HEK293 (cell line): ENCODE measurements around the gene MXRA8.

Experiments used
- CTCF ChIA-PET: fragments of 350-600 bp; formaldehyde crosslinking; extraction: SDS; loops from one replicate; lab custom pipeline; 2021; ENCODE audit warnings: antibody characterized with exemption; lab: Yijun Ruan, JAX
- POLR2A ChIA-PET: fragments of 300-600 bp; formaldehyde crosslinking; extraction: SDS; loops from one replicate; lab custom pipeline; 2020; ENCODE audit warnings: antibody characterized with exemption, inconsistent platforms; lab: Yijun Ruan, JAX
- H3K27ac ChIP-seq: fragments of 200-500 bp; sonication (Bioruptor generic); 2 replicates; pipeline ENCODE4 v1.5.1; 2014; ENCODE audit warnings: low read depth, low read length, control low read depth, inconsistent platforms; ENCODE audit errors: extremely low read depth
- H3K36me3 ChIP-seq, 2 experiments: fragments of 200-500 bp in 1 of 2; sonication (Bioruptor generic) in 1 of 2; 1 replicate in 1 of 2; 2 replicates in 1 of 2; pipeline ENCODE4 v1.5.1; 2014 to 2017; ENCODE audit warnings: inconsistent platforms in 2 of 2, low read length in 2 of 2; ENCODE audit not compliant: control insufficient read depth in 2 of 2, insufficient read depth in 1 of 2
- H3K4me1 ChIP-seq: fragments of 200-500 bp; sonication (Bioruptor generic); 2 replicates; pipeline ENCODE4 v1.5.1; 2014; ENCODE audit warnings: mild to moderate bottlenecking, low read length, inconsistent platforms; ENCODE audit not compliant: control insufficient read depth, insufficient read depth
- H3K4me3 ChIP-seq: 2 replicates; pipeline ENCODE4 v1.5.1; 2011; ENCODE audit warnings: low read depth, mild to moderate bottlenecking, control low read depth, low read length, moderate library complexity
- H3K9me3 ChIP-seq: fragments of 200-500 bp; sonication (Bioruptor generic); 2 replicates; pipeline ENCODE4 v1.5.1; 2014; ENCODE audit warnings: low read depth, low read length, inconsistent platforms; ENCODE audit not compliant: control insufficient read depth, insufficient read depth
- KLF1 ChIP-seq: fragments of 450-650 bp; formaldehyde crosslinking; IDR thresholded peaks from 2 replicates; pipeline ENCODE4 v1.5.1; 2016; ENCODE audit warnings: missing biosample characterization, missing genetic modification characterization
- SP2 ChIP-seq: fragments of 450-650 bp; formaldehyde crosslinking; IDR thresholded peaks from 2 replicates; pipeline ENCODE4 v1.5.1; 2016; ENCODE audit warnings: missing biosample characterization, missing genetic modification characterization
- SP7 ChIP-seq: fragments of 450-650 bp; formaldehyde crosslinking; IDR thresholded peaks from 2 replicates; pipeline ENCODE4 v1.5.1; 2016; ENCODE audit warnings: missing biosample characterization, missing genetic modification characterization
- YY1 ChIP-seq: fragments of 450-650 bp; formaldehyde crosslinking; IDR thresholded peaks from 2 replicates; pipeline ENCODE4 v1.5.1; 2018; ENCODE audit warnings: missing biosample characterization, missing genetic modification characterization
- ZBTB26 ChIP-seq: fragments of 450-650 bp; formaldehyde crosslinking; optimal IDR thresholded peaks from 2 replicates; pipeline ENCODE3; 2016; ENCODE audit warnings: missing biosample characterization, mild to moderate bottlenecking, missing genetic modification characterization
- ZNF132 ChIP-seq: fragments of 450-650 bp; formaldehyde crosslinking; IDR thresholded peaks from 2 replicates; pipeline ENCODE4 v1.5.1; 2017; ENCODE audit warnings: missing biosample characterization, missing genetic modification characterization, borderline replicate concordance
- ZNF133 ChIP-seq: fragments of 450-650 bp; formaldehyde crosslinking; IDR thresholded peaks from 2 replicates; pipeline ENCODE4 v1.5.1; 2016; ENCODE audit warnings: missing biosample characterization, missing genetic modification characterization
- ZNF214 ChIP-seq: fragments of 450-650 bp; formaldehyde crosslinking; IDR thresholded peaks from 2 replicates; pipeline ENCODE4 v1.5.1; 2017; ENCODE audit warnings: missing biosample characterization, mild to moderate bottlenecking, missing genetic modification characterization, borderline replicate concordance
- ZNF26 ChIP-seq: fragments of 450-650 bp; formaldehyde crosslinking; IDR thresholded peaks from 2 replicates; pipeline ENCODE4 v1.5.1; 2016; ENCODE audit warnings: missing biosample characterization, missing genetic modification characterization
- ZNF37A ChIP-seq: fragments of 450-650 bp; IDR thresholded peaks from 2 replicates; pipeline ENCODE4 v1.5.1; 2018; ENCODE audit warnings: missing biosample characterization, missing genetic modification characterization
- ZNF488 ChIP-seq: fragments of 450-650 bp; formaldehyde crosslinking; IDR thresholded peaks from 2 replicates; pipeline ENCODE4 v1.5.1; 2016; ENCODE audit warnings: missing biosample characterization, missing genetic modification characterization
- ZNF510 ChIP-seq: fragments of 450-650 bp; formaldehyde crosslinking; IDR thresholded peaks from 2 replicates; pipeline ENCODE4 v1.5.1; 2018; ENCODE audit warnings: mild to moderate bottlenecking, missing genetic modification characterization, missing biosample characterization; ENCODE audit not compliant: insufficient replicate concordance
- ZNF530 ChIP-seq: fragments of 450-650 bp; formaldehyde crosslinking; IDR thresholded peaks from 2 replicates; pipeline ENCODE4 v1.5.1; 2016; ENCODE audit warnings: low read depth, missing biosample characterization, missing genetic modification characterization
- ZNF600 ChIP-seq: fragments of 450-650 bp; formaldehyde crosslinking; IDR thresholded peaks from 2 replicates; pipeline ENCODE4 v1.5.1; 2016; ENCODE audit warnings: missing biosample characterization, missing genetic modification characterization
- ZNF645 ChIP-seq: fragments of 450-650 bp; formaldehyde crosslinking; IDR thresholded peaks from 2 replicates; pipeline ENCODE4; 2016; ENCODE audit warnings: missing biosample characterization, missing genetic modification characterization
- ZNF677 ChIP-seq: fragments of 450-650 bp; IDR thresholded peaks from 2 replicates; pipeline ENCODE4 v1.5.0; 2018; ENCODE audit warnings: missing biosample characterization, mild to moderate bottlenecking, missing genetic modification characterization, moderate library complexity
- ZNF692 ChIP-seq: fragments of 450-650 bp; formaldehyde crosslinking; IDR thresholded peaks from 2 replicates; pipeline ENCODE4 v1.5.1; 2016; ENCODE audit warnings: missing biosample characterization, missing genetic modification characterization
- ZNF707 ChIP-seq: fragments of 450-650 bp; formaldehyde crosslinking; IDR thresholded peaks from 2 replicates; pipeline ENCODE4 v1.5.1; 2016; ENCODE audit warnings: missing biosample characterization, missing genetic modification characterization
- ZNF792 ChIP-seq: fragments of 450-650 bp; formaldehyde crosslinking; IDR thresholded peaks from 2 replicates; pipeline ENCODE4 v1.5.1; 2016; ENCODE audit warnings: missing biosample characterization, missing genetic modification characterization
- ZNF830 ChIP-seq: fragments of 450-650 bp; IDR thresholded peaks from 2 replicates; pipeline ENCODE4 v1.5.0; 2018; ENCODE audit warnings: missing biosample characterization, missing genetic modification characterization, low read depth, mild to moderate bottlenecking, moderate library complexity
- ZSCAN16 ChIP-seq: fragments of 450-650 bp; formaldehyde crosslinking; IDR thresholded peaks from 2 replicates; pipeline ENCODE4 v1.5.1; 2016; ENCODE audit warnings: missing biosample characterization, missing genetic modification characterization
- ZSCAN5A ChIP-seq: fragments of 450-650 bp; formaldehyde crosslinking; IDR thresholded peaks from 2 replicates; pipeline ENCODE4 v1.5.1; 2016; ENCODE audit warnings: missing biosample characterization, missing genetic modification characterization

MXRA8 gene

GRCh38 chr1:1402072-1402900 is 43.9 kb upstream of the MXRA8 start (continued):
- TF ChIP-seq ZSCAN5A (tag by site-specific recombination), result no peak
- TF ChIP-seq ZNF510, result no peak
- TF ChIP-seq YY1 (tag by site-specific recombination), result no peak
- no peak for TF ChIP-seq ZNF37A
- no peak for TF ChIP-seq ZNF26 (tag by site-specific recombination)
- no peak for TF ChIP-seq ZNF707
- no peak for TF ChIP-seq ZNF830 (tag by site-specific recombination)
- no peak for TF ChIP-seq ZNF214 (tag by site-specific recombination)
- no peak for TF ChIP-seq ZNF530
- no peak for TF ChIP-seq KLF1 (tag by site-specific recombination)
- no peak for TF ChIP-seq ZNF677 (tag by site-specific recombination)
- TF ChIP-seq ZNF792 (tag by site-specific recombination), result no peak
- no peak for TF ChIP-seq ZBTB26 (tag by site-specific recombination)

GRCh38 chr1:1401457-1402010 is 43.2 kb upstream of the MXRA8 start:
- Histone ChIP-seq H3K9me3 (no peaks in the 10 kb centered on the region), H3K4me1 (no peaks in the 10 kb centered on the region), H3K4me3 (no peak overlapping the region), H3K27ac (peak overlapping the region; percentile 56), H3K36me3 (peaks cover 26 to 84% of the 10 kb centered on the region in 2 experiments; a peak in 2 of 3 replicates)
- ChIA-PET CTCF (interaction anchor here (0.6 to 1.9 kb wide), 5 partner anchors 10 to 41 kb away, joined by 3 to 9 read pairs (median 3); no protein-coding TSS in a partner anchor), POLR2A (interaction anchor here (0.8 to 2.5 kb wide), 6 partner anchors 13 to 135 kb away, joined by 3 to 7 read pairs (median 4); no protein-coding TSS in a partner anchor)
- TF ChIP-seq ZSCAN16 (tag by site-specific recombination), result no peak

- Histone ChIP-seq H3K4me1 (no peaks in the 10 kb centered on the region), H3K4me3 (peak overlapping the region; percentile 63), H3K27ac (peak overlapping the region; percentile 56; the same call in 1 of the 2 replicates), H3K36me3 (peaks cover 22 to 84% of the 10 kb centered on the region in 2 experiments; a peak in 2 of 3 replicates), H3K9me3 (no peaks in the 10 kb centered on the region)
- ChIA-PET POLR2A (interaction anchor here (0.8 to 2.9 kb wide), 7 partner anchors 9 to 104 kb away, joined by 3 to 36 read pairs (median 4); partner anchors contain the start of gene AURKAIP1), CTCF (interaction anchor here (0.9 to 1.9 kb wide), 4 partner anchors 9 to 104 kb away, joined by 3 to 9 read pairs (median 4); no protein-coding TSS in a partner anchor)
- no peak for TF ChIP-seq ZNF692 (tag by site-specific recombination)
- TF ChIP-seq ZNF600 (tag by site-specific recombination), result peak; percentile 36; the same call in 1 of the 2 replicates
- TF ChIP-seq SP2 (tag by site-specific recombination), result peak; percentile 42
- TF ChIP-seq ZNF132 (tag by site-specific recombination), result no peak
- TF ChIP-seq SP7, result no peak
- no peak for TF ChIP-seq ZNF488 (tag by site-specific recombination)
- TF ChIP-seq ZNF645 (tag by site-specific recombination), result no peak
- no peak for TF ChIP-seq ZNF133 (tag by site-specific recombination)
These were observed 42.5 kb upstream of the MXRA8 start for GRCh38 chr1:1400576-1401456.
